Measurements from ENCODE around the gene ATXN1.

Gene ATXN1

DNA sequence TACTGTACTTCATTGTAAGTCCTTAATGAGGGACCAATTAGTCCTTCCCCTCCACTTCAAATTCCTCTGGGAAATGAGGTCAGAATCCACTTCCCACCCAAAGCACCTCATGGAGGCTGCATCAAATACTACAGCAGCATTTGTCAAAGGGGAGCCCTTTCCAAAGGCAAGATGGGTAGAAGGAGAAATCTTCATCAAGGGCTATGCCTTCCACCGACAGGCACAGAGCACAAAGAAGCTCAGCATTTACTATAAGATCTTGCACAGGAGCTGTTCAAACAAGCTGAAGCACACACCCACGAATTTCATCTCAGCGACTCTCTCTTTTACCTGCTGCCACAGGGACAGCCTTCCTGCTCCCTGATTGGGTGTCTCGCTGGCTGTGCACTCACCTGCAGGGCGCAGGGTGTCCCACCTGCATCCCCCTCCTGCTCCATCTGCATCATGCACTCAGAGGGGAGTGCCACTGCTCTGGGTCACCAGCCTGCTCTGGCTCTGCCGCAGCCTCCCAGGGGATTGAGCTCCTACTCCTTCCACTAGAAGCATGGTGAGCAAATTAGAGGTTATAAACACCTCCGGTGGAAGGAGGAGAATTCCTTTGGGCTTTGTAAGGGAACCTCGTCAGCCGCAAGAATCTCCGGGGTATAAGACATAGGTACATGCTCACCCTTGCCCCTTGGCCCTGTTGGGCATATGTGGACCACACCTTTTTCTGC is 164.5 kb downstream of the ATXN1 start:
- DNase-seq, result no peak

DNA sequence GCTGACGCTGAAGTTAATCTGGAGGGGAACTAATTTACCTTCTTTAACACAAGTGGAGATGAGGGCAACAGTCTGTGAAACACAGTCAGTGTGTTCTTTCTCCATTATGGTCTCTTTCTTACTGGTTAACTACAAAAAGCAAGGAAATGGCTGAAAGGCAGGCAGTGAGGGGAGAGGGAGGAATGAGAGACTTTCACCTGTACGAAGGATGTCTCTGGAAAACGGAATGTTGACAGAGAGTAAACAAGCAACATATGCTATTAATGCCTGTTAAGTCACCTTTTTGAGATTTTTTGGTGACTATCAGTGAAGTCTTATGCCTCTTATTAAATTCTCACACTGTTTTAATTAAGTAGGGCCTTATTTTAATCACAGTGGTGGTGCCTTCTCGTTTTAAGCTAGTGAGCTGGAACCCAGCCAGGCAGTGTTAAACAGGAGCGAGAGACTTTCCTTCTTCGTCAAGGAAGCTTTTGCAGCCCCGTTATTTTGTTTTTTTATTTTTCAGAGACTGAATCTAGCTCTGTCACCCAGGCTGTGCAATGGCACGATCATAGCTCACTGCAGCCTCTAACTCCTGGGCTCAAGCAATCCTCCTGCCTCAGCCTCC is 165.6 kb downstream of the ATXN1 start:
- DNase-seq, result no peak

DNA sequence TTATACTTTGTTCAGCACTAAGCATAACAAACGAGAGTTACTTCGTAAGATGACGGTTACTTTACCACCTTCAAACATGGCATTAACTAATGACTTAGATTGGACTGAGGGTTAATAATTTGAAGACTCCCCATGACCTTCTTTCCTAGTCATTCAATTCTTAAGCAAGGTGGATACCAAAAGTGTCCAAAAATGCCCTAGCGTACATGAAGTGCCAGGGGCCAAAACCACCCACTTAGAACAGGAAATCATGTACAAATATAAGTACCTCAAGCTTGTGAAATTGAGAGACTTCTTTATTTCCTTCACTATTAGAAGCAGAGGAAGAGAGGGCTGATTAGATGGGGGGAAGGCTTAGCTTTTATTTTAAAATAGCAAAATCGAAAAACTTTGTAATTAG is 166.4 kb downstream of the ATXN1 start:
- no peak for DNase-seq

DNA sequence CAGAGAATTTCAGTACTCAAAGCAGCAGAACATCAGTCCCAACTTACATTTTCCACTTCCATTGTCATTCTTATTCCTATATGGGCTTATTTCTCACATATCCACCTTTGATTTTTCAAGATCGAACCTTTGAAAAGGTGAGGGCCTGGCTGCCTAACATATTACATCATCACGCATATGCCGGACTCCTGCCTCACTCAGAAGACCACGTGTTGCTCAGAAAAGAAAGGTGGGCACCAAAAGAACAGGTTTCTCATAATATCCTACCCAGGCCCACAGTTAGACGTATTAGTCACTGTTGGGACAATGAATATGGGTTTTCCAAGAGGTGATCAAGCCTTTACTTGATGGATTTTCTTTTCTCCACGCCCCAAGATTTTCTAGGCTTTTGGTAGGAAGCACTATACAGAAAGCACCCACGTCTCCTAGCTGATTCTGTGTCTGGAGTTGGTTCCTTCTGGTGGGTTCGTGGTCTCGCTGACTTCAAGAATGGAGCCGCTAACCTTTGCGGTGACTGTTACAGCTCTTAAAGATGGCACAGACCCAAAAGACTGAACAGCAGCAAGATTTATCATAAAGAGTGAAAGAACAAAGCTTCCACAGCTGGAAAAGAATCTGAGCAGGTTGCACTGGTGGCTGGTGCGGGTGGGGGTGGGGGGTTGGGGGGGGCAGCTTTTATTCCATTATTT is 168.9 kb downstream of the ATXN1 start:
- DNase-seq, result no peak

DNA sequence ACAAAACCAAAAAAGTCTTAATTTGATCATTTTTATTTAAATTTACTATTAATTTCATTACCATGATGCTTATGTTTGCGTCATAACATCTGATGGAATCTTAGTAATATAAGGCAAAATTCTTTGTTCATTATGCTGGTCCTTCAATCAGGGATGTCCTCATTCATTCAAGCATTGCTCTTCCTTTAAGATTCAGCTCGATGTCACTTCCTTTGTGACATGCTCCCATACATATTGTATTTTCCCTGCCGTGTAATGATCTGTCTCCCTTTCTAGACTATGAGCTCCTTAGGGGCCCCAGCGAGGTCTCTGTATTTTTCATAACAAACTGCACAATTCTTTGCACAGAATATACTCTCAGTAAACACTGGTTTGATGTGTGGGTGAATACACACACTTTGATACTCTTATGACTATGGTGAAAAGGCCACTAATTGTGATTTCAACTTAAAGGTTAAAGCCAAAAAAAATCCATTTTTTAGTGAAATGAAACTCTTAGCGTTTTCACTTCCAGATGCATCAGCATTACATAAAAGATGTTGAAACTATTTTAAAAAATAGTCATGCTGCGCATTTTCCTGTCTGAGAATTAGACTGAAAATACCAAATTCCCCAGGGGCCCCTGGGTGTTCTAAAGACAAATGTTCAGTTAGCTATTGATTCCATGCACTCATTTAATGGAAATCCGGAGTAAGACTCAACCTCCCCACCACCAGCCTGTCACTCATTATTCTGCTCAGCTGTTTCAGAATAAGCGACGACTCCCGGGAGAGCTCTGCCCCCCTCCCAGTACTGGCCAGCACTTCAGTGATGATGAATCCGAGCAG is 169.7 kb downstream of the ATXN1 start:
- DNase-seq, result no peak

DNA sequence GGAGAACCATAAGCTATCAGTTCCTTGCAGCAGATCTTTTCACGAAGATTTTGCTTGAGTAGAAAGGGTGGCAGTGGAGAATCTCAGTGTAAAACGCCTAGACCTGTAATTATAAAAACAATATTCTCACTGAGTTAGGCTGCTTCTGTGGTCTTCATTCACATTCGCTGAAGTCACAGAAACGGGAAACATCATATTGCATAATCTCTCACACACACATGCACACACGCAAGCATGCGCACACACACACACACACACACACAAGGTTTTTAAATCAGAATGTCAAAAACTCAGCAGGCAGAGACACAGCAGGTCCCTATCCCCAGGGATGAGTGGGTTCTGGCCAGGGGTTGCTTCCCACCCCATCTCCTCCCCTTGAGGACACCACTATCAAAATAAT is 175.5 kb downstream of the ATXN1 start:
- DNase-seq, result no peak

DNA sequence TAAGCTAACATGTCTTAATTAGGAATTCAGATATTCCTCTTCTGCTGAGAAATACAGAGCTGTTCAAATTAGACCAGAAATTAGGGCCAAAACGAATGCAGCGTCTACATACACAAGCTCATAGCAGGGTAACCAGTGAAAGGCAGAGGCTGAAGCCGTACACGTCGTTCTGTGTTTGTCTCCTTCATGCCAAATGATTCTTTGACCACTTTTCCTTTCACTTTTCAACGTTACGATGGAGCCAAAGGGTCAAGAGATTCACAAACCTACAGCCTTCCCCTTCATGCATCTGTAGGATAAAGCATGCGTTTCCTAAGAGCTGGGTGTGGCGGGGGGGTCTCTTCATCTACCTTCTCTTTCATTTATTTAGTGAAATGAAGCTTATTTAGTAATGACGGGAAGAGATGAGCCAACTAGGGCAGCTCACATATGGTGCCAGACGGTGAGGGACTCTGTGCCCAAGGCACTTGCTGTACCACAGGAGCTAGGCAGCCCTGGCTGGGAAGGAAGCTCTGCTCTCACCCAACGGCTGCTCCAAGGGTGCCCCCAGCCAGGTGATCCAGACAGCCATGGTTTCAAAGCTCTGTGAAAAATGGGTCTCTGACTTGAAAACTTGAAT is 178.0 kb downstream of the ATXN1 start:
- DNase-seq, result no peak

DNA sequence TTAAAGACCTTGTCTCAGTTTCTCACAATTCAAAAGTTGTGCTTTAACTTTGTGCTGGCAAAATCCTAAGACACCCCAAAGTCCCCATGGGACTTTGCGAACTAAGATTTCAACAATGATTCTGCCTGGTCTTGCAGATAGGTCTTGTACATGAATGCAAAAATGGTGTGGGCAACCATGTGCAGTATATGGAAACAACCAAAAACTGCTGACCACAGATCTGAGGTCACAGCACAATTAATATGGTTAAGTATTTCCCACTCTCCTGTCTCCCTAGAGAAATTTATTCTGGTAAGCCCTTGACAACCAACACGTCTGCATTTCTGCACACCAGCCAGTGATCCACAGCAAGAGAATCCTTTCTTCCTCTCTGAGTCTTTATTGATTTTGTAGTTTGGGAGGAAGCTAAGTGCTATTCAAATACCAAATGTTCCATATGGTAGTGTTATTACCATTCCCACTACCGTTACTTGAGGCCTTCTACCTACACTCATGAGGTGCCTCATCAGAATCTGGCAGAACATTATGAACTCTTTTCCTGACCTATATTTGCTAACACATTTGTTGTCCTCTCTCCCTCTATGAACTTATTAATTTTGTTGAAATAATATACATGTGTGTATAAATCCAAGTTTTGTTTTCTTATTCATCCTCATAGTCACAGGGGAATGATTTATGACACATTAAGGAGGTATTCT is 178.7 kb downstream of the ATXN1 start:
- peak; percentile 24 for DNase-seq

DNA sequence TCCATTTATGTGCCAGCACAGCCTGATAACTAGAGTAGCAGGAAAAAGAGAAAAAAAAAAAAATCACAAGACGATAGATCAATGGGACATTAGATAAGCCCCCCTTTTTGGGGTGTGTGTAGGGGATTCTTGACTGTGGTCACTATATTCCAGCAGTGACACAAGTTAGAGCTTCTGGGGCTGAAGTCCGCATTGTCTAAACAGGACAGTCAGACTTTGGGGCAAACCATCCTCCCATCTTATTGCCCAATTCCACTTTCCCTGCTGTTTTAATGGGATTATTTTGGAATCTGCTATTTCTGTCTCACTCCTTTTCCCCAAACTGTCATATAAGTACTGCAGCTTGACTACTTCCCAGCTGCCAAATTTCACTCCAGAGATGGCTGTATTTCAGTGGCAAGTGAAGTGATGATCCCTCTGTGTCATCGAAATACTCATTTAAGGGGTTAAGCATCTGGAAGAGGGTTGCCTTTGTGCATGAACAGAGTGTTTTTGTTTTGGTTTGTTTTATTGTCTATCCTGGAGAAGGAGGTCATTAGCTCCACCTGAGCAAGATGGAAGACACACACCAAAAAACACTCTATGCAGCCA is 182.5 kb downstream of the ATXN1 start:
- no peak for DNase-seq

DNA sequence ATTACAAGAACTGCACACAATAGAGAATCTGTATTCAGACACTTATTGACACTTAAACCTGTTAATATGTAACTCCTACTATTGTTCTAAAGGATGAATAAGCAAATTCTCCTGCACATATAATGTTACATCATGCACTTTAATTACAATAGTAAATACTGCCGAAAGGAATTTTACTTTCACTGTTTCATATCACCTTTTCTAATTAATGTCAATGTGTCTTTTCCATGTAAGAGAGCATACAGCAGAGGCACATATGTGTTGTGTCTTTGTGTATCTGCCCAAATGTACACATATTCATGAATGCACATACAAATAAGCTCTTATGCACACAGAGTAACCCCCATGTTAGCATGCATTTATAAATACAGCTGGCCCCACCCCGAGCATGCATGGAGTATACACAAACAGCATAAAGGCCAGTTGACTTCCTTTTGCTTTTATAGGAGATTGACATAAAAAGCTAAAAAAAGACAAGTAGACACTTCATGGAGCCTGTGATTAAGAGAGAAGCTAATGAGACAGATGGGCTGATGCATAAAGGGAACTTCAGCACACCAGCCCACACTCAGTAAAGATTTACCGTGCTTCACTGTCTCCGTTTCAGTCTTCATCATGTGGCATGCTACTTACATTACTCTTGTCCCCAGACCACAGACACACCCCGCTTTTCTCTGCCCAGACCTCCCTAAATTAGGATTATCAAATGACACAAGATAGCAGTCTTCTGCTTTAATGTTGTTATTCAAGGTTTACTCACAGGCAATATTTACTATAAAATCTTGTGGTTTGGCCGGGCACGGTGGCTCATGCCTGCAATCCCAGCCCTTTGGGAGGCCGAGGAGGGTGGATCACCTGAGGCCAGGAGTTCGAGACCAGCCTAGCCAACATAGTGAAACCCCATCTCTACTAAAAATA is 184.6 kb downstream of the ATXN1 start:
- peak; percentile 78 for DNase-seq

DNA sequence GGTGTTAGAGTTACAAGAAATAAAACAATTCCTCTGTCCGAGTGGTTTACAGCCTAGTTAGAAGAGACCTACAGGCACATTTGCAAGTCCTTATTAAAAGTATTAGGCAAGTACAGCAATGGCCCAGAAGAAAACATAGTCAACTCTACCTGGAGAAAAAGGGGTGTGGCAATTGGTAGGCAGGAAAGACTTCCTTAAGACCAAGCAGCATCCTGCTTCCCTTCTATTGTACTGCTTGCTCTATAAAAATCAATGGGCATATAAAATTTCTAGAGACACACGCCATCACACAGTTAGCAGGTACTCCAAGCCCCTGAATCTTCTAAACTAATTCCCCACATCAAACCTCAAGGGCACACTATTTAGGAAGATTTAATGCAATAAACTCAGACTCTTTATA is 185.6 kb downstream of the ATXN1 start:
- DNase-seq, result no peak

DNA sequence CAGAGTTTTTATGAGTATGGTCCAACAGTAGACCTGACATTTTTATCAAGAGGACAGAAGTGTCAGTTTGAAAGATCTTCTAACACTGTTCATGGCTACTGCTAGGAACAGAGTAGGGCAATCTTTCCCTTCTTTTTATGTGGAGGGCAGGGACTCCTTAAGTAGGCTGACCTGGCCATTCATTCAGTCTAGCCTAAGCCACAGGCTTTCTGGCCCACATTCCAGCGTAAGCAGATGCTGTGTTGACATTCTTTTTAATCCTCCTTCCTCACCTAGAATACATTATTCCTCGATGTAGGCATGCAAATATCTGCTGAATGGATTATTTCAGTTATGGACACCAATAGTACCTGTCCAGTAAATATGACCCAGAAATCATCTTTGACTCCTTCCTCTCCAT is 188.3 kb downstream of the ATXN1 start:
- DNase-seq, result no peak

DNA sequence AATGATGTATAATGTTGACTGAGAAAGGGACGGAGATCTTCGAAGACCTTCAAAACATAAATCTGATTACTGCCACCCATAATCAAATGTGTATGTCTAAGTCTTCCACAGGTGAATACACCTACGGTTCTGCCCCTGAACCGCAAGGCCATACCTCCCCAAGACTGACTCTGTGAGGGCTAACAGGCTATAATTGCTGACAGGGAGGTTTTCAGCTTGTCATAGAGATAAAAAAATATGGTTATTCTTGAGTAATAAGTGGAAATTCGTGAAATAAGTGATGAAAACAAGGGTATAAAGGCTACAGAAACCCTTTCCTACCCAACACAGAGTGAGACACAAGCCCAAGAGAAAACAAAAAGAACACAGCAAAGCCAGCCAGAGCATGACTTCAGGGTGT is 188.9 kb downstream of the ATXN1 start:
- DNase-seq, result no peak

DNA sequence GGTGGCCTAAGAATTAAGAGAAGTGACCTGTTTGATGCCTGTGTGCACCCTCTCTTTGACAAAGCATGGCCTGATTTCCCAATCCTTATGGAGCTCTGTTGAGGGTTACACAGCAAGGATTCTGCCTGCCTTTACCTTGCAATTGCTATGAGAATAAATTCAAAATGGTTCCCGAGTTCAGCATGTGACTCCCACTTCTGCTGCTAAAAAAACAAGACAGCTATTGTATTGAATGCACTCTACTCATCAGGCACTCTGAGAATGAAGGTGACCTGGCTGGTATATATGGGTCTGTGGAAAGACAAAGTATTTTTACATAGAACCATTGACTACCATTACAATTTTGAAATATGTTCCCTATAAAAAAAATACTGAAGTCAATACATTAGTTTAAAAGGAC is 190.3 kb downstream of the ATXN1 start:
- no peak for DNase-seq

DNA sequence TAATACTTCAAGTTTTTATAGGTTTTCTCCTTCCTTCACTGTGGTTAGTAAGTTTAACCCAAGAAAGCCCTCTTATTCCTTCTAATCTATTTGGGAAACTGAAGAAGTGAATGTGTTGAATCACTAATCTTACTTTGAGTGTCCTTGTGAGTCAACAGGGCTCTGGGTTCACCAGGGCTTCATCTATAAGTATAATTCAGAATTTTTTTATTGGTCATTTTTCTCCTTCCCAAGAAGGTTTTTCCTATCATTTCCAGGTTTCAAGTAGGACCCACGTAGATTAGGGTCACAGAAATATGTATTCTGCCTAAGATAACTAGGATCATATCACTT is 191.1 kb downstream of the ATXN1 start:
- DNase-seq, result no peak

DNA sequence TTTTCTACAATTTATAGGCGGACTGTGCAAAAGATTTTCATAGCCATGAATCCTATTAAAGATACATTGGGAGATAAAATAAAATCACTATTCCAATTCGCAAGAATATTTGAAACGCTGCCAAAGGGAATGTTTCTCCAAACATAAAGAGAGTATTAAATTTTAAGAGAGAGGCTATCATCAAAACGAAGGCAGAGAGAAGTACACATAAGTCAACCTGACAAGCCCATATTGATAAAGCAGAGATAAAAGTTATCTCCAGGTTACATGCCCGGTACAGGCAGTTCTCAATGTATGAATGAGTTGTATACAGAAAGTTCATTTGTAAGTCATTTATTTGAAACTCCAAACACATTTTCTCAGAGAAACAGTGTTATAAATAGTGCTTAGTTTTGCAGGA is 193.1 kb downstream of the ATXN1 start:
- no peak for DNase-seq

DNA sequence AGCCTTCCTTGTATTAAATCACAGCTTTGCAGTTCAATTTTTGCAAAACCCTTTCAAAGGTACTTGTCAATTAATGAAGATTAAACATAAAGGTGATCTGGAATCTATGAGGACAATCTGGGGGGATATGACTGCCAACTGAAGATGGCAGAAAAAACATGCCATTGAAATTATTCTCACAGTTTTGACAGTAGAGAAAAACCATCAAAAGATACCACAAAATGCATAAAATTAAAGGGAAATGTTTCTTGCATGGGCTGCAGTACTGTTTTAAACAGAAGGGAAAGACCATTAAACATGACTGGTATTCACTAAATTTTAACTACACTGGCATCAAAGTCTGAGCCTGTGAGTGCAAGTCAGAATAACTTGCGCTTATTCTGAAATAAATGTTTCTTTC is 194.2 kb downstream of the ATXN1 start:
- DNase-seq, result no peak

DNA sequence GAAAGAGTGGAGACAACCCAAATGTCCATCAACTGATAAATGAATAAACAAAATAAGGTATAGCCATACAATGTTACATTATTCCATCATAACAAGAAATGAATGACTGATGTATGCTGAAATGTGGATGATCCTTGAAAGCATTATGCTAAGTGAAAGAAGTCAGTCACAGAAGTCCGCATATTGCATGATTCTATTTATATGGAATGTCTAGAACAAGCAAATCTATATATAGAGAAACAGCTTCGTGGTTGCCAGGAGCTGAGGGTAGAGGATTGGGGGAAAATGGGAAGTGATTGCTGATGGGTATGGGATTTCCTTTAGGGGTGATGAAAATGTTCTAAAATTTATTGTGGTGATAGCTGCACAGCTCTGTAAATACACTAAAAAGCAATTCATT is 196.8 kb downstream of the ATXN1 start:
- DNase-seq, result no peak

DNA sequence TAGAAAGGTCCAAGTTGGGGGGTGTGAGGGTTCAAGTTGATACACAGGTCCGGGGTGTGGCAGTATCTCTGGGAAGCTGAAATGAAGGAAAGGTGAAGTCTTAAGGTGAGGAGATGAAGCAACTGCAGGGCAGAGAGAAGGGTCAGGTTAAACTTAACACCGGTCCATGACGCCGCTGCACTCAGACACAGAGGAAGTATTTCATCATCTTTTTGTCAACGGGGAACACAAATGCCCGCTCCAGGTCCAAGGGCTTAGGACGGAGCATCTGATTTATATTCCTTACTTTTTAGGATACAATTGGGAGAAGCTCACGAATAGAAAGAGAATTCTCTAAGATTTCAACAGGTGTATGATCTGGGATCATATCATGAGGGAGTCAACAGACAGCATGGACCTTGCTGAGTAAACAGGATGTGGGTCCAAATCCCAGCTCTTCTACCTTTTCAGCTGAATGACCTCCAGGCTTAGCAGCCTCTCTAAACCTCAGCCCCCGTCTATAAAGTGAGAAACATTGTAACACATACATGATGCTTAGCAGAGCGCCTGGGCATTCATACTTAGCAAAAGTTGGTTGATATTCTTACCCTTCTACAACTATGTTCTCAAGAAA is 197.5 kb downstream of the ATXN1 start:
- DNase-seq, result no peak

DNA sequence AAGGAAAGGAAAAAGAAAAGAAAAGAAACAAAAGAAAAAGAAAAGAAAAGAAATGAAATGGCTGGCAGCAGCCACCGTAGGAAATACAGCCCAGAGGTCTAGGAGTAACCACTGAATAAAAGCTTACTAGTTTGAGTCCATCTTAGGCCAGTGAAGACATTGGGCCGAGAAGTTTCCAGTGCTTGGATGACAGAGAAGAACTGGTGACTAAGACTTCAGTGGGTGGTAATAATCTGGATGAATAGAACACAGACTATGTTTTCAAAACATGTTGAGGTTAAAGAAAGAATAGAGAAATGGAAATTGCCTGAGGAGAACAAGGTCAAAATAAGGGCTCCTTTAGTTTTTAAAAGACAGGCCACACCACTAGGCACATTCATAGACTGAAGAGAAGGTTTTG is 198.8 kb downstream of the ATXN1 start:
- DNase-seq, result no peak

DNA sequence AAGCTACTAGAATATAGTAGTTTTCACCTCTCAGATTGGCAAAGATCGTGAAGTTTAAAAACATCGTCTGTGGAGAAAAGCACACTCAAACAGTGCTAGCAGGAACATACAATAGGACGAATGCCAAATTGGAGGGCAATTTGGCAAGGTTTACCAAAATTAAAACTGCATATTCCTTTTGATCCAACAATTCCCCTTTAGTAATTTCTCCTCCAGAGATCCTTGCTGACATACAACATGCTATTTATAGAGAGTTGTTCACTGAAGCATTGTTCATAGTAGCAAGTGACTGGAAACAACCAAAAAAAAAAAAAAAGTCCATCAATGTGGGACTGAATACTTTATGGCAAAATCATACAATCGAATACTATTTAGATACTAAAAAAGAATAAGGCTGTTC is 202.2 kb downstream of the ATXN1 start:
- DNase-seq, result no peak
